ENCODE measurements around the gene ACBD4. TPM values are rescaled to one million over a fixed set of nuclear protein-coding genes. Genes with fewer than 3 reads are reported as not detected.
A peak's percentile ranks its signal among the peaks of the same experiment; 100 is the strongest.

Gene ACBD4
- total and polyA plus RNA-seq, 2 donors from 2014 or later = 19.2 to 46.3 TPM

- no peak overlapping the region for H3K4me3 ChIP-seq (ENCODE audit: low read length in 3 of 3)
- TF ChIP-seq CTCF (IDR thresholded peaks at IDR 0.05; ENCODE audit: borderline replicate concordance, extremely low read depth, insufficient read depth) = no peak
- no peak overlapping the region for H3K27ac ChIP-seq (ENCODE audit: low read depth in 2 of 2, low read length in 2 of 2)
- H3K27me3 ChIP-seq (ENCODE audit: control insufficient read depth, insufficient read depth, low read length) = no peaks in the 10 kb centered on the region
- H3K9me3 ChIP-seq (ENCODE audit: control insufficient read depth in 2 of 3, insufficient read depth in 1 of 3, low read length in 3 of 3) = no peaks in the 10 kb centered on the region
- FAIRE-seq (no peak), DNase-seq (peak in 1 of 5 donors; percentile 70)
- no peaks in the 10 kb centered on the region for H3K4me1 ChIP-seq (ENCODE audit: control insufficient read depth in 2 of 3, insufficient read depth in 2 of 3, low read depth in 1 of 3, low read length in 3 of 3)
- intact Hi-C loops (cut with DNase I) = loop anchor here (10.0 kb wide), 1 partner anchor 193 kb away; no protein-coding TSS in a partner anchor
- no peaks in the 10 kb centered on the region for H3K36me3 ChIP-seq (ENCODE audit: control insufficient read depth in 2 of 3, insufficient read depth in 3 of 3, low read length in 3 of 3)
- H3K9ac ChIP-seq (ENCODE audit: low read length in 3 of 3) = no peak overlapping the region
Measured at GRCh38 chr17:45117848-45118646, 17.4 kb upstream of the ACBD4 start.

- H3K9me3 ChIP-seq (ENCODE audit: control insufficient read depth in 2 of 3, insufficient read depth in 1 of 3, low read length in 3 of 3) = no peaks in the 10 kb centered on the region
- no peaks in the 10 kb centered on the region for H3K27me3 ChIP-seq (ENCODE audit: control insufficient read depth, insufficient read depth, low read length)
- H3K4me1 ChIP-seq (ENCODE audit: control insufficient read depth in 2 of 3, insufficient read depth in 2 of 3, low read depth in 1 of 3, low read length in 3 of 3) = no peaks in the 10 kb centered on the region
- no peak for FAIRE-seq
- H3K36me3 ChIP-seq (ENCODE audit: control insufficient read depth in 2 of 3, insufficient read depth in 3 of 3, low read length in 3 of 3) = no peaks in the 10 kb centered on the region
- DNase-seq = peak in 1 of 5 donors; percentile 67
- no peak overlapping the region for H3K27ac ChIP-seq (ENCODE audit: low read depth in 2 of 2, low read length in 2 of 2)
- no peak for TF ChIP-seq CTCF (IDR thresholded peaks at IDR 0.05; ENCODE audit: borderline replicate concordance, extremely low read depth, insufficient read depth)
- H3K4me3 ChIP-seq (ENCODE audit: low read length in 3 of 3) = no peak overlapping the region
- intact Hi-C loops (cut with DNase I) = loop anchor here (10.0 kb wide), 1 partner anchor 194 kb away; no protein-coding TSS in a partner anchor
- no peak overlapping the region for H3K9ac ChIP-seq (ENCODE audit: low read length in 3 of 3)
Measured at GRCh38 chr17:45118691-45119090, 16.8 kb upstream of the ACBD4 start.

- DNase-seq (no peak), FAIRE-seq (no peak)
- Histone ChIP-seq H3K9ac (ENCODE audit: low read length in 3 of 3) (no peak overlapping the region), H3K27me3 (ENCODE audit: control insufficient read depth, insufficient read depth, low read length) (no peaks in the 10 kb centered on the region), H3K9me3 (ENCODE audit: control insufficient read depth in 2 of 3, insufficient read depth in 1 of 3, low read length in 3 of 3) (no peaks in the 10 kb centered on the region), H3K4me3 (ENCODE audit: low read length in 3 of 3) (no peak overlapping the region), H3K4me1 (ENCODE audit: control insufficient read depth in 2 of 3, insufficient read depth in 2 of 3, low read depth in 1 of 3, low read length in 3 of 3) (no peaks in the 10 kb centered on the region), H3K36me3 (ENCODE audit: control insufficient read depth in 2 of 3, insufficient read depth in 3 of 3, low read length in 3 of 3) (no peaks in the 10 kb centered on the region), H3K27ac (ENCODE audit: low read depth in 2 of 2, low read length in 2 of 2) (no peak overlapping the region)
- no peak for TF ChIP-seq CTCF (IDR thresholded peaks at IDR 0.05; ENCODE audit: borderline replicate concordance, extremely low read depth, insufficient read depth)
- intact Hi-C loops (cut with DNase I) = loop anchor here (10.0 kb wide), 1 partner anchor 195 kb away; no protein-coding TSS in a partner anchor
Measured at GRCh38 chr17:45119964-45120363, 15.5 kb upstream of the ACBD4 start.
